ENCODE results near the gene CYB561D2. TPM values are rescaled to one million over a fixed set of nuclear protein-coding genes. Genes with fewer than 3 reads are reported as not detected.

Gene CYB561D2
- total and polyA plus RNA-seq, 2 donors, result 20.4 to 28.5 TPM

Other genes with a start within 250 kb of the CYB561D2 start
- gene SEMA3F, start 195.5 kb upstream of the CYB561D2 start, total RNA-seq, result 4.4 TPM
- gene SEMA3F, start 195.5 kb upstream of the CYB561D2 start, polyA plus RNA-seq, result 19.7 TPM
- 0.05 TPM for gene GNAT1, start 159.3 kb upstream of the CYB561D2 start, total RNA-seq
- 0.05 TPM for gene GNAT1, start 159.3 kb upstream of the CYB561D2 start, polyA plus RNA-seq
- gene SLC38A3, start 145.6 kb upstream of the CYB561D2 start, total RNA-seq, result 0.05 TPM
- 0.18 TPM for gene SLC38A3, start 145.6 kb upstream of the CYB561D2 start, polyA plus RNA-seq
- gene GNAI2, start 114.7 kb upstream of the CYB561D2 start, total RNA-seq, result 177 TPM
- 187 TPM for gene GNAI2, start 114.7 kb upstream of the CYB561D2 start, polyA plus RNA-seq
- 0.66 TPM for gene SEMA3B, start 81.7 kb upstream of the CYB561D2 start, total RNA-seq
- 4.8 TPM for gene SEMA3B, start 81.7 kb upstream of the CYB561D2 start, polyA plus RNA-seq
- not detected for gene LSMEM2, start 71.8 kb upstream of the CYB561D2 start, total RNA-seq
- 0.11 TPM for gene LSMEM2, start 71.8 kb upstream of the CYB561D2 start, polyA plus RNA-seq
- gene IFRD2, start 58.4 kb upstream of the CYB561D2 start, total RNA-seq, result 31.0 TPM
- gene IFRD2, start 58.4 kb upstream of the CYB561D2 start, polyA plus RNA-seq, result 52.3 TPM
- gene HYAL3, start 51.5 kb upstream of the CYB561D2 start, total RNA-seq, result 2.5 TPM
- 2.5 TPM for gene HYAL3, start 51.5 kb upstream of the CYB561D2 start, polyA plus RNA-seq
- 6.4 TPM for gene NAA80, start 51.5 kb upstream of the CYB561D2 start, total RNA-seq
- 23.7 TPM for gene NAA80, start 51.5 kb upstream of the CYB561D2 start, polyA plus RNA-seq
- 0.09 TPM for gene HYAL1, start 47.3 kb upstream of the CYB561D2 start, total RNA-seq
- gene HYAL1, start 47.3 kb upstream of the CYB561D2 start, polyA plus RNA-seq, result 1.8 TPM
- 15.2 TPM for gene HYAL2, start 28.1 kb upstream of the CYB561D2 start, total RNA-seq
- 32.7 TPM for gene HYAL2, start 28.1 kb upstream of the CYB561D2 start, polyA plus RNA-seq
- 23.6 TPM for gene TUSC2, start 22.6 kb upstream of the CYB561D2 start, total RNA-seq
- 27.5 TPM for gene TUSC2, start 22.6 kb upstream of the CYB561D2 start, polyA plus RNA-seq
- 17.6 TPM for gene RASSF1, start 10.0 kb upstream of the CYB561D2 start, total RNA-seq
- gene RASSF1, start 10.0 kb upstream of the CYB561D2 start, polyA plus RNA-seq, result 40.3 TPM
- gene ZMYND10, start 5.1 kb upstream of the CYB561D2 start, total RNA-seq, result 0.66 TPM
- gene ZMYND10, start 5.1 kb upstream of the CYB561D2 start, polyA plus RNA-seq, result 5.5 TPM
- 30.9 TPM for gene NPRL2, start 87 bp upstream of the CYB561D2 start, total RNA-seq
- gene NPRL2, start 87 bp upstream of the CYB561D2 start, polyA plus RNA-seq, result 24.5 TPM
- 17.3 TPM for gene TMEM115, start 8.7 kb downstream of the CYB561D2 start, total RNA-seq
- 21.9 TPM for gene TMEM115, start 8.7 kb downstream of the CYB561D2 start, polyA plus RNA-seq
- 0.57 TPM for gene CACNA2D2, start 152.8 kb downstream of the CYB561D2 start, total RNA-seq
- 1.5 TPM for gene CACNA2D2, start 152.8 kb downstream of the CYB561D2 start, polyA plus RNA-seq
- gene C3orf18, start 216.9 kb downstream of the CYB561D2 start, total RNA-seq, result 4.5 TPM
- gene C3orf18, start 216.9 kb downstream of the CYB561D2 start, polyA plus RNA-seq, result 4.3 TPM
- 20.7 TPM for gene HEMK1, start 218.7 kb downstream of the CYB561D2 start, total RNA-seq
- gene HEMK1, start 218.7 kb downstream of the CYB561D2 start, polyA plus RNA-seq, result 43.4 TPM